NCI-H446 treated with DMSO at 0.1 percent for 48 hours (cell line): ENCODE measurements around the gene F2RL3.
"Not testable (repeated sequence)": the region's sequence is repeated elsewhere in the genome, so short reads cannot be mapped to it uniquely, and the experiment has no call there.

Experiments used
- DNase-seq: peaks from one replicate; lab custom pipeline; 2025; lab: John Stamatoyannopoulos, UW

F2RL3 gene

DNA sequence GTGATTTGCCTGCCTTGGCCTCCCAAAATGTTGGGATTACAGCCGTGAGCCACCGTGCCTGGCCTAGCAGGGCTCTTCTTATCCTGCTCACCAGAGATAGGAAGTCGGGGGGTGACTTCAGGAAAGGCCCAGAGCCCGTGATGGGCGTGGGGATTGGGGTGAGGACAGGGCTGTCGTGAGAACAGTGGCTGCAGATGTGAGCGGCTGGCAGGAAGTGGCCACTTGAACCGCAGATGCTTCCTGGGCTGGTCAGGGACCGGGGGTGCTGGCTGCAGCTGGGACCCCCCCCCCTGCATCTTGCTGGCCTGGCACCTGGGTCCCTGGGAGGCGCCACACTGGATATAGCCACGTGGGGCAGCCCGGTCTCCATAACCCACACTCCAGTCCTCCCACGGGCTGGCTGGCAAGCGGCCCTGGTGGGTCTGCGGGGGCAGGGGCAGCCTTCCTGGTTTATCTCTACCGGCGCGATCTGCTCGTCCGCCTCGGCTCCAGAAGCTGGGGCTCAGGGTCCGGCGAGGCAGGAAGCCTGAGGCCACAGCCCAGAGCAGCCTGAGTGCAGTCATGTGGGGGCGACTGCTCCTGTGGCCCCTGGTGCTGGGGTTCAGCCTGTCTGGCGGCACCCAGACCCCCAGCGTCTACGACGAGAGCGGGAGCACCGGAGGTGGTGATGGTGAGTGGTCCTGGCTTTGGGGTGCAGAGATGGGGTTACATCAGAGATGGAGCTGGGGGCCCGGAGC lies at the start of gene F2RL3:
F2RL3 (plus strand) TSS at position 371 of the 737 bp plus-strand sequence; CDS start at position 562, 191 bp downstream.
- no peak for DNase-seq

DNA sequence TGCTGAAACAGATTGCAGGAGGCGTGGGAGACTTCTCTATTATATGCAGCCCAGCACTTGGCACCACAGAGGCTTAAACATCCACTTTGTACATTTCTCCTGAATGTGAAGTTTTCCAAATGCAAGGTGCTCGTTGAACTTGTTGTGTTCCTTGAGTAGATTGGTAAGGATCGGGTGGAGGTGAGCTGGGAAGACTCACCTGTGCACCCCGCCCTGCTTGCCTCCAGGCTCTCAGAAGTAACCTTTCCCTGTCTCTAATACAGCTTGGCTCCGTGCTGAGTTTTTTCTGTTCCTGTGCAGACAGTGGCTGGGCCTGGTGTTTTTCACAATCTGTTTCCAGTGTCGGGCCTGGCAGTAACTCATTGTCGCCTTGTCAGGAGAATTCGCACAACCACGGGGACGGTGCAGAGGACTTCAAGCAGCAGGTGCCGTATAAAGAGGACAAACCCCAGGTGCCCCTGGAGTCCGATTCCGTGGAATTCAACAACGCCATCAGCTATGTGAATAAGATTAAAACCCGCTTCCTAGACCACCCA lies 47.3 kb upstream of the F2RL3 start:
- DNase-seq, result no peak

DNA sequence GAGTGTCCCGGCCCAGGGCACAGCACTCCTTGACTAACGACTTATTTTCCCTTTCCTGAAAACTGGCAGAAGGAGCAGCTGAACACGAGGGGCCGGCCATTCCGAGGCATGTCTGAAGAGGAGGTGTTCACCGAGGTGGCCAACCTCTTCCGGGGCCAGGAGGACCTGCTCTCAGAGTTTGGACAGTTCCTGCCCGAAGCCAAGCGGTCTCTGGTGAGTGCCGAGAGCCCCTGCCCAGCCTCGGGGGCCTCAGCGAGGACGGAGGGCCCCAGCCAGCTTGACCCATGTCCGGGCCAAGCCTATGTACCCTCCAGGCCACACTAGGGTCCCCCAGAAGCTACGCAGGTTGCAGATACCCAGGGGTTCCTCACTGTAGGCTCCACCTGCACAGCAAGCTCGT lies 41.9 kb upstream of the F2RL3 start:
- DNase-seq, result no peak

DNA sequence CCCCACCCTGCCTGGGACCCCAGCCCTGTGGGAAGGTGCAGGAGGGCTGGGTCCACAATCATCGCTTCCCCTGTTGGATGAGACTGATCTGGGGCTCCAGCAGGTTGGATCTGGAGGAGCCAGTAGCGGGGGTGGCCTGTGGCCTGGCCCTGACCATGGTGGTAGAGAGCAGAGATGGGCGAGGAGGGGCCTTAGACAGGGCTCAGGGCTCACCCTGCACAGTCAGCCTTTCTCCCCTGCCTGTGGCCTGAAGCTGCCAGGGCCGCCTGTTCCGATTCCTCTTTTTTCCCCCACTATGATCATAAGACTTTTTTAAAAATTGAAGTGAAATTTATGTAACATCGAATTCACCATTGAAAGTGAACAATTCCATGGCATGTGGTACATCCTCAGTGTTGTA lies 41.4 kb upstream of the F2RL3 start:
- DNase-seq, result no peak

DNA sequence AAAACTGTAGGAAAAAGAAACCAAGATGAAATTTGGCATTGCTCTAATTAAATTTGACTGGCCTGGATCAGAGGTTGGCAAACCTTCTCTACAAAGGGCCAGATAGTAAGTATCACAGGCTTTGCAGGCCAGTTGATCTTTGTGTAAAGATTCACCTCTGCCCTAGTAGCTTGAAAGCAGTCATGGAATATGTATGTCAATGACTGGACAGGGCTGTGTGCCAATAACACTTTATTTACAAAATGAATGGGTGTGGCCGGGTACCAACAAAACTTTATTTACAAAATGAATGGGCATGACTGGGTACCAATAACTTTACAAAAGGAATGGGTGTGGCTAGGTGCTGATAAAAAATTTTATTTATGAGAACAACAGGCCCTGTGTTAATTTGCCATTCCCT lies 39.6 kb upstream of the F2RL3 start:
- DNase-seq, result no peak

DNA sequence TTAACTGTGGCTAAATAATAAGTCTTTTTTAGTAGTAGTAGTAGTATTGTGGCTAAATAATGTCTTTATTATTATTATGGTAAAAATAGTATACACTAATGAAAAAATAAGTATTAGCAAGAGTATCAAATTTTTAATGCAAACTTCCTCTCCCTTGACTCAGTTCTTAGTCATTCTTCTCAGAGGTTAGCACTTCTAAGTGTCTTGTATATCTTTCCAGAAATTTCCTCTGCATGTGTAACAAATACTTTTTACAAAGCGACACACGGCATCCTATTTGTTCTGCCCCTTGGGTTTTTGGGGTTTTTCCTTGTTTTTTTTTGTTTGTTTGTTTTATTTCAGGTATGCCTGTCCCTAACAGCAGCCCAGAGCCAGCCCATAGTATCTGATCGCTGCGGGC lies 38.7 kb upstream of the F2RL3 start:
- no peak for DNase-seq

DNA sequence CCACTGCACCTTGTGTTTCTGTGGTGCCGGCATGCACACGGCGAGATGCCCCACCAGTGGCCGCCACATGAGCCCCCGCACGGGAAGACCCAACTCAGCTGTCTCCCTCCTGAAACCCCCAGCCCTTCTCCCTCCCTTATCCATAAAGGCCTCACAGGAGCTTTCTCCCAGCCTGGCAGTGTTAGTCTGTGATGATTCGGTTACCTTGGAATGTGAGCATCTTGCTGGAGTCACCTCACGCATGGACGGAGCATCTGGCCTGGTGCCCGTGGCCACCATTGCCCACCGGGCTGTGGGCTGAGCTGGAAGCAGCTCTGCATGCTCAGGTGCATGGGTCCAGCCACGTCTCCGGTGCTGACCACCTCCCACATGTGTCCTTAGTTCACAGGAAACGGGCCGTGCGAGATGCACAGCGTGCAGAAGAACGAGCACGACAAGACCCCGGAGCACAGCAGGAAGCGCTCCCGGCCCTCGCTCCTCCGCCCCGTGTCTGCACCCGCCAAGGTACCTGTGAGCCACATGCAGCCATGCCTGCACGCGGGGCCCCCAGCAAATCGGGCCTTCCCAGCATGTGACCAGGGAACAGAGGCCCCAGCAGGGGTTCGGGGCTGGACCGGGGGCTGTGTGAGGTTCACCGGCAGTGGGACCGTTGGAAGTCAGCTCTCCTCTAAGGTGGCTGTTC lies 37.6 kb upstream of the F2RL3 start:
- no peak for DNase-seq

DNA sequence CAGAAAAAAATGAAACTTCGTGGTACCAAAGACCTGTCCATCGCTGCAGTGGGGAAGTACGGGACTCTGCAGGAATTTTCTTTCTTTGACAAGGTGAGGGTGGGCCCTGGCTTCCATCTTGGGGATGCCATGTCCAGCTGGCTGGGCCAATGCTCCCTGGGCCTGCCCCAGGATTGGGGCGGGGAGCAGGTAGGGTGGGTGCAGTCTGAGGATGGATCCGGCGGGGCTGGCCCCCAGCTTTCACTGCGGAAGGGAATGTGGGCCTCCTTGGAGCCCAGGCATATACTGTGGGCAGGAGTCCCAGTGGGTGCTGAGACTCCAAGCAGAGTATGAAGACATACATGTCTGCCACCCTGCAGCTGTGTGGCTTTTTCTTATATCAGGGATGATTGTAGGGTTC lies 35.7 kb upstream of the F2RL3 start:
- DNase-seq, result no peak

DNA sequence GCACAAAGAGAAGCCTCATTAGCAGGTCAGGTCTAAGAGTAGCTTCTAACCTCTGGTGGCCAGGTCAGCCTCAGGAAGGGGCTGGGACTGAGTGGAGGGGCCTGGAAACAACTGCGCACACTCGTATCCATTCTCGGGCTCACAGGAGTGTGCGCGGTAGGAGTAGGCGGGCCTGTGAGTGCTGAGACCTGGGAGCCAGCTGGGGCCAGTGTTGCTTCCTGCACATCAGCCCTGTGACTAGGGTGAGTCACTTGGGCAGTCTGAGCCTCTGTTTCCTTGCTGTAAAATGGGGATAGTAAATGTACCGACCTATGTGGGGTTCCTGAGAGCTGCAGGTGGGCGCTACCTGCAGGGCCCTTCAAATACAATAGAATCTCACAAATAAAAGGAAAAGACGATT lies 32.7 kb upstream of the F2RL3 start:
- no peak for DNase-seq

DNA sequence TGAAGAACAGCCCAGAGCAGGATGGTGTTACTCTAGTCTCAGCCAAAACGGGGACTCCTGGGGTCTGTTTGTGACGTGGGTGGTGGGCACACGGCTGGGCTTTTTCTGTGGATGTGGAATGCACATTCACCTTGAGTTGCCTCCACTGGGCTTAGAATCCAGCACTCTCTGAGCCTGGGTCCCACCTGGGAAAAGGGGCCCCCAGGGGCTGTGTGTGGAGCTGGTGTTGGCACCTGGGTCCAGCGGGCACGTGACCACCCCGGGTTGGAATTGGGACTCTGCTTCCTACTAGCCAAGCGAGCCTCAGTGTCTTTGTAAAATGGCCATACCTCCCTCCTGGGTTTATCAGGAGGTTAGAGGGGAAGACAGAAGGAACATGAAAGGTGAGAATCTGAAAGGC lies 29.2 kb upstream of the F2RL3 start:
- no peak for DNase-seq

DNA sequence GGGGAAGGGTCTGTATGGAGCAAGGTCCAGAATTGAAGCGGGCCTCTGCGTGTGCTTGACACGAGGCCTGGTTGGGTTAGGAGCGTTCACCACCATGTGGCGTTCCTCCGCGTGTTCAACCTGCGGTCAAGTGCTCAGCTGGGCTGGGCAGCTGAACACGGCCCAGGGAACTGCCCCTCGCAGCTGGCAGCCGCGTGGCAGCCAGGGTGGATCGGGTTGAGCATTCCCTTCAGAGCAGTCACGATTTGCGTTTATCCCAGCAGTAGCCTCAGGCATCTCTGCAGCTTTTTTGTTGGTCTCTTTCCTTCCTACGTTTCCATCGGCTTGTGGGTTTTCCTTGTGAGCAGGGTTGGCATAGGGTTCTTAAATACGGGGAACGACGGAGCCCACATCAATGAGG lies 28.7 kb upstream of the F2RL3 start:
- DNase-seq, result no peak

DNA sequence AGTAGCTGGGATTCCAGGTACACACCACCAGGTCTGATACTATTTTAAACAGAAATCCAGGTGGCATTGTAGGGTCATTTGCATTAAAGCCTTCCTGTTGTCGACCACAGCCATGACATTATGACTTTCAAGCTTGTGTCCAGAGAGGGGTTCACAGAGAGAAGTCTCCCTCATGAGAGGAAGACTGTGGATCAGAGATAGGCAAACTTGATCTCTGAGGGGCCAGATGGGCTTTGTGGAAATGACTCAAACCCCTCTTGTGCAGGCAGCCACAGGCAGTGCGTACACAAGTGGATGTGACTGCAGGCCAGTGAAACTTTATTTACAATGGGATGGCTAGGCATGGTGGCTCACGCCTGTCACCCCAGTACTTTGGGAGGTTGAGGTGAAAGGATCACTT lies 27.8 kb upstream of the F2RL3 start:
- no peak for DNase-seq

DNA sequence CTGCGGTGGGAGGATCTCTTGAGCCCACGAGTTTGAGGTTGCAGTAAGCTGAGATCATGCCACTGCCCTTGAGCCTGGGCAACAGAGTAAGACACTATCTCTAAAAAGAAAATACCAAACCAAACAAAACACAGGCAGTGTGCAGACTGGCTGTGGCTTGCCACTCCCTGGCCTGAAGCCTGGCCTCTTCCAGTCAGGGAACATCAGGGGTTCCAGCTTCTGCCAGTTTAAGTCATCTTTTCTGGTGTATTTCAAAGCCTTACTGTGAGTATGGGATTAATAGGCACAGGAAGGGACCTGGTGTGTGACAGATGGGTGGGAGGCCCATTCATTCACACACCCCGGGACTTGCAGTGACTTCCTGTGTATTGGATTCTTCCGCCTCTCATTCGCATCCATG lies 27.0 kb upstream of the F2RL3 start:
- no peak for DNase-seq

DNA sequence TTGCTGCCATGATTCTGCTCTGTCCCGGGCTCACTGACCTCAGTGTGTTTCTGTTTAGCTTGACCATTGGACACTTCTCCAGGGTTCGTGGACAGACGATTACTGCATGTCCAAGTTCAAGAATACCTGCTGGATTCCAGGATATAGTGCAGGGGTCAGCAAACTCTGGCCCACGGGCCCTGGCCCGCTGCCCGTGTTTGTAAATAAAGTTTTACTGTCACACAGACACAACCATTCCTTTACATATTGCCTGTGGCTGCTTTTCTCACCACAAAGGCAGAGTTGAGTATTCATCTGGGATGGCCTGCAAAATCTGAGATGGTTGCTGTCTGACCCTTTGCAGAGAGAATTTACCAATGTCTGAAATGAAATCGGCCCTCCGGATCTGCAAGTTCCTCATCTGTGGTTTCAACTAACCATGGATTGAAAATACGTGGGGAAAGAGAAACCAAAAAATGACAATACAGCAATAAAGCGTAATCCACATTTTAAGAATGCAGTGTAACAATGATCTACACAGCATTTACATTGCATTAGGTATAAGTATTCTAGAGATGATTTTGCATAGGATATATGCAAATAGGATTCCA lies 25.9 kb upstream of the F2RL3 start:
- DNase-seq, result no peak

DNA sequence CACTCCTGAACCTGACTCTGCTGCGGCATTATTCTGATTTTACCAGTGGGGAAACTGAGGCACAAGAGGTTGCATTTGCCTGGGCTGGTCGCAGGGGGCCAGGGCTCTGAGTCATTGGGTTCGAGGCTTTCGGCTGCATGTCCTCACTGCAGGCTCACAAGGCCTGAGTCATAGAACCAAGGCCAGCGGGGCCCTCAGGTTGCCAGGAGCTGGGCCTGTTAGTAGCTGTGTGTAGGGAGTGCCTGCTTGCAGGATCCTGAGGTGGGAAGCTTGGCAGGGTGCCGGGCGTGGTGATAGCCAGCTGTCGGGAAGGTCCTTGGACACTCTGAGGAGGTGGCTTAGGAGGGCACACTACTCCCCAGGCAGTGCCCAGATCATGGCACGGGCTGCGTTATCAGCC lies 21.6 kb upstream of the F2RL3 start:
- DNase-seq, result no peak

DNA sequence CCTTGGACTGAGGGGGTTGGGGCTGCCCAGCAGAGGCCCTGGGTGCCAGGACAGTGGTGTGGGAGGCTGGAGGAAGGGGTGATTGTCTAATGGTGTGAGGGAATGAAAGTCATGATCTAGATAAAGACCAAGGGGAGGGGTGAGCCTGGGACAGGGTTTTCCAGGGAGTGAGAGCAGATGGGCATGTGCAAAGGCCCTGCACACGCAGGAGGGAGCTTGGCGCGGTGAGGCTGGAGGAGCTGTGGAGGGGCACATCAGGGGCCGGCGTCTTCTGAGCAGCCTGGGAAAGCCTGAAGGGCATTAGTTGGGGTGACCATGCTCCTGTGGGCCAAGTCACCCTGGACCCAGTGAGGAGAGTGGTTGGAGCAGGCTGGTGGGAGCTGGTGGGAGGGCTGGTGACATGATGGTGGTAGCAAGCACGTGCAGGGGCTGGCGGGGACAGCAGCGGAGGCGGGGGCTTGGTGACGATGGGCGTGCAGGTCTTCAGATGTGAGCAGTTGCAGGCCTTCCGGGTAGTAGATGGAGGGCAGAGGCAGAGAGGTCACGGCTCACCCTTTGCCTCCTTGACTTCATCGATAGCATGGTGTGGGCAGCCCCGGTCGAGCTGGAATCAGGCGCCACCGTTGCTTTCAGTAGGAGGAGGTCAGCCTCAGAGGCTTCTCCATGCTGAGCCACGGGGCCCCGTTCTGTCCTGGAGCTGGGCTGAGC lies 20.2 kb upstream of the F2RL3 start:
- DNase-seq, result no peak

DNA sequence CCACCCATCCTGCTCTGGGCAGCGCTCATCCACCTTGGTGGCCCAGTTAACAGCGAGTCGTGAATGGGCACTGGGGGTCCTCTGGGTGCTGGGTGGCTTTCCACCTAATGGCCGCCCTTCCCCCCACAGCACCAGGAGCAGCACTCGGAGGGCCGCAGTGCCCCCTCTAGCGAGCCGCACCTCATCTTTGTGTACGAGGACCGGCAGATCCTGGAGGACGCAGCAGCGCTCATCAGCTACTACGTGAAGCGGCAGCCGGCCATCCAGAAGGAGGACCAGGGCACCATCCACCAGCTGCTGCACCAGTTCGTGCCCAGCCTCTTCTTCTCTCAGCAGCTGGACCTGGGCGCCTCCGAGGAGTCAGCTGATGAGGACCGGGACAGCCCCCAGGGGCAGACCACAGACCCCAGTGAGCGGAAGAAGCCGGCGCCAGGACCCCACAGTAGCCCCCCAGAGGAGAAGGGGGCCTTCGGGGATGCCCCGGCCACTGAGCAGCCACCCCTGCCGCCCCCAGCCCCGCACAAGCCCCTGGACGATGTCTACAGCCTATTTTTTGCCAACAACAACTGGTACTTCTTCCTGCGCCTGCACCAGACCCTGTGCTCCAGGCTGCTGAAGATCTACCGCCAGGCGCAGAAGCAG lies 19.3 kb upstream of the F2RL3 start:
- DNase-seq, result no peak

DNA sequence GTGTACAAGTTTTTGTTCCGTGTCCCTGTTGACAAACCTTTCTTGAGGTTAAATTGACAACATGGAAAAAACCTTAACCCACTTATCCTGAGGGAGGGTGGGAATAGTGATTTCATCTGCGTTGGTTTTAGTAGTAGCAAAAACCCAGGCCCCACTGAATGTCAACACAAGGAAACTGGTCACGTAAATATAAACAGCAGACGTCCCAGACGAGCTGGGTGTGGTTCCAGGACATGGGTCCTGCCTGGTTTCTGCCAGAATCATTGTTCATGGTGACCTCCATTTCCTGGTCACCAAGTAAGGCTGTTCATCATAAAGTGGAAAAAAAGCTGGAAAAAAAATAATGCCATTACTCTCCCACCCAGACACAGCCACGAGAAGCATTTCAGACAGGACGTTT lies 16.9 kb upstream of the F2RL3 start:
- DNase-seq, result no peak

DNA sequence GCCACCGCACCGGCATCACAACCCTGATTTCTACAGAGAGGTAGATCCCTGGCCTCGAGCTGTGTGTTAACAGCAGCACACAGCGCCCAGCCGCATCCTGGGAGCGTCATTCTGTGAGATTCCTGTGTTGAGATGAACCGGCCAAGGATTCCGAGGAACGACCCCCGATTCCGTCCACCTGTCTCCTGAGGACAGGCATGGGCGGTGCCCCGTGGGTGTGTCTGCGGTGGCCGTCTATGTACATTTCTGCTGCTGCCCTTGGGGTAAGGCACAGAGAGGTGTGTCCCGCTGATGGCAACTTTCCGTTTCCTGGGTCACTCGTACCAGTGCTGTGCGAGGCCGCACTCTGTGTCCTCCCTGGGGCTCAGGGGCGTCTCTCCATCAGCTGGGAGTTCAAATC lies 16.1 kb upstream of the F2RL3 start:
- DNase-seq, result no peak

DNA sequence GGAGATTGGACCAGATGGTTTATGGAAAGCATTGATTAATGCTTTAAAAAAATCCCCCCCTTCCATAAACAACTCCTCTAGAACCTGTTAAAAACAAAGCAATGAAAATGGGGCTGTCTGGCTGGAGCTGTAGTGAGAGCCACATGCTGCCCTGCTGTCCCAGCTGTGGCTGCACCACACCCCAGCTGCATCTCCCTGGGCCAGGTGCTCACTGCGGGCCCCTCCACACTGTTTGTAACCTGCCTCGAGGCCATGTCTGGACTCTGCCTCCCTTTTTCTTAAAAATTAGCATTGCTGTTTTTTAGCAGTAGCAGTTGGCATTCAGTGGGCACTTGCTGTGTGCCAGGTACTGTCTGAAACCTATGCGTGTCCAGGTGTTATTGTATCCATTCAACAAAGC lies 15.2 kb upstream of the F2RL3 start:
- DNase-seq, result no peak

DNA sequence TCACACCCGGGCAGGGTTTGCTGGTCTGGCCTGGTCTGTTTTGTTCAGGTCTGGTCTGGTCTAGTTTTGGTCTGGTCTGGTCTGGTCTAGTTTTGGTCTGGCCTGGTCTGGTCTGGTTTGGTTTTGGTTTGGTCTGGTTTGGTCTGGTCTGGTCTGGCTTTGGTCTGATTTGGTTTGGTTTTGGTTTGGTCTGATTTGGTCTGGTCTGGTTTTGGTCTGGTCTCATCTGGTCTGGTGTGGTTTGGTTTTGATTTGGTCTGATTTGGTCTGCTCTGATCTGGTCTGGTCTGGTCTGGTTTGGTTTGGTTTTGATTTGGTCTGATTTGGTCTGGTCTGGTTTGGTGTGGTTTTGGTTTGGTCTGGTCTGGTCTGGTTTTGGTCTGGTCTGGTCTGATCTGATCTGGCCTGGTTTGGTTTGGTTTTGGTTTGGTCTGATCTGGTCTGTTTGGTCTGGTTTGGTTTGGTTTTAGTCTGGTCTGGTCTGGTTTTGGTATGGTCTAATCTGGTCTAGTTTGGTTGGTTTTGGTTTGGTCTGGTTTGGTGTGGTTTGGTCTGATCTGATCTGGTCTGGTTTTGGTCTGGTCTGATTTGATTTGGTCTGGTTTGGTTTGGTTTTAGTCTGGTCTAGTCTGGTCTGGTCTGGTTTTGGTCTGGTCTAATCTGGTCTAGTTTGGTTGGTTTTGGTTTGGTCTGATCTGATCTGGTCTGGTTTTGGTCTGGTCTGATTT lies 14.4 kb upstream of the F2RL3 start:
- DNase-seq, result no peak

DNA sequence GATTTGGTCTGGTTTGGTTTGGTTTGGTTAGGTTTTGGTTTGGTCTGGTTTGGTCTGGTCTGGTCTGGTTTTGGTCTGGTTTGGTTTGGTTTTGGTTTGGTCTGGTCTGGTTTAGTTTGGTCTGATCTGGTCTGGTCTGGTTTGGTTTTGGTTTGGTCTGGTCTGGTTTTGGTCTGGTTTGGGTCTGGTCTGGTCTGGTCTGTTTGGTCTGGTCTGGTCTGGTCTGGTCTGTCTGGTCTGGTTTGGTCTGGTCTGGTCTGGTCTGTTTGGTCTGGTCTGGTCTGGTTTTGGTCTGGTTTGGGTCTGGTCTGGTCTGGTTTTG lies 13.9 kb upstream of the F2RL3 start:
- DNase-seq, result not testable (repeated sequence)
